Measurements from ENCODE around the gene UBL3. TPM values are rescaled to one million over a fixed set of nuclear protein-coding genes. Genes with fewer than 3 reads are reported as not detected.

Gene UBL3
- total RNA-seq (2022; extraction: Qiagen RNA extraction; ENCODE audit: low read depth), result 6.5 to 9.5 TPM (median 8.7 TPM) in 5 replicates

GRCh38 chr13:29850213-29850898 lies at the start of gene UBL3:
UBL3 (minus strand) TSS chr13:29850617; CDS start chr13:29849538, 1,079 bp downstream.

